ENCODE measurements around the gene CDX4.

DNA sequence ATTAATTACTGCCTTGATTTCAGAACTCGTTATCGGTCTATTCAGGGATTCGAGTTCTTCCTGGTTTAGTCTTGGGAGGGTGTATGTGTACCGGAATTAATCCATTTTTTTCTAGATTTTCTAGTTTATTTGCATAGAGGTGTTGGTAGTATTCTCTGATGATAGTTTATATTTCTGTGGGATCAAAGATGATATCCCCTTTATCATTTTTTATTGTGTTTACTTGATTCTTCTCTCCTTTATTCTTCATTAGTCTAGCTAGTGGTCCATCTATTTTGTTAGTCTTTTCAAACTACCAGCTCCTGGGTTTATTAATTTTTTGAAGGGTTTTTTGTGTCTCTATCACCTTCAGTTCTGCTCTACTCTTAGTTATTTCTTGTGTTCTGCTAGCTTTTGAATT is 32.1 kb downstream of the CDX4 start:
- TF ChIP-seq ZFX (IDR thresholded peaks at IDR 0.05) (no peak), CEBPB (IDR thresholded peaks at IDR 0.05; ENCODE audit: low read depth) (no peak), POLR2A (IDR thresholded peaks at IDR 0.05; ENCODE audit: borderline replicate concordance, extremely low read depth, insufficient read depth, insufficient read length) (no peak), EZH2 (IDR thresholded peaks at IDR 0.05) (no peak), ELF1 (IDR thresholded peaks at IDR 0.05; ENCODE audit: borderline replicate concordance, low read depth) (no peak), RAD21 (IDR thresholded peaks at IDR 0.05; ENCODE audit: low read depth) (no peak)
- TF ChIP-seq, protein P1, sequence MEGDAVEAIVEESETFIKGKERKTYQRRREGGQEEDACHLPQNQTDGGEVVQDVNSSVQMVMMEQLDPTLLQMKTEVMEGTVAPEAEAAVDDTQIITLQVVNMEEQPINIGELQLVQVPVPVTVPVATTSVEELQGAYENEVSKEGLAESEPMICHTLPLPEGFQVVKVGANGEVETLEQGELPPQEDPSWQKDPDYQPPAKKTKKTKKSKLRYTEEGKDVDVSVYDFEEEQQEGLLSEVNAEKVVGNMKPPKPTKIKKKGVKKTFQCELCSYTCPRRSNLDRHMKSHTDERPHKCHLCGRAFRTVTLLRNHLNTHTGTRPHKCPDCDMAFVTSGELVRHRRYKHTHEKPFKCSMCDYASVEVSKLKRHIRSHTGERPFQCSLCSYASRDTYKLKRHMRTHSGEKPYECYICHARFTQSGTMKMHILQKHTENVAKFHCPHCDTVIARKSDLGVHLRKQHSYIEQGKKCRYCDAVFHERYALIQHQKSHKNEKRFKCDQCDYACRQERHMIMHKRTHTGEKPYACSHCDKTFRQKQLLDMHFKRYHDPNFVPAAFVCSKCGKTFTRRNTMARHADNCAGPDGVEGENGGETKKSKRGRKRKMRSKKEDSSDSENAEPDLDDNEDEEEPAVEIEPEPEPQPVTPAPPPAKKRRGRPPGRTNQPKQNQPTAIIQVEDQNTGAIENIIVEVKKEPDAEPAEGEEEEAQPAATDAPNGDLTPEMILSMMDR (IDR thresholded peaks at IDR 0.05 in 2 of 3, conservative IDR thresholded peaks at IDR 0.05 in 1 of 3; ENCODE audit: borderline replicate concordance in 1 of 3, insufficient read depth in 1 of 3, low read depth in 2 of 3, low read length in 2 of 3): no peak
- TF ChIP-seq, protein P2, sequence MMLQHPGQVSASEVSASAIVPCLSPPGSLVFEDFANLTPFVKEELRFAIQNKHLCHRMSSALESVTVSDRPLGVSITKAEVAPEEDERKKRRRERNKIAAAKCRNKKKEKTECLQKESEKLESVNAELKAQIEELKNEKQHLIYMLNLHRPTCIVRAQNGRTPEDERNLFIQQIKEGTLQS (IDR thresholded peaks at IDR 0.05): no peak
- TF ChIP-seq, protein P3, sequence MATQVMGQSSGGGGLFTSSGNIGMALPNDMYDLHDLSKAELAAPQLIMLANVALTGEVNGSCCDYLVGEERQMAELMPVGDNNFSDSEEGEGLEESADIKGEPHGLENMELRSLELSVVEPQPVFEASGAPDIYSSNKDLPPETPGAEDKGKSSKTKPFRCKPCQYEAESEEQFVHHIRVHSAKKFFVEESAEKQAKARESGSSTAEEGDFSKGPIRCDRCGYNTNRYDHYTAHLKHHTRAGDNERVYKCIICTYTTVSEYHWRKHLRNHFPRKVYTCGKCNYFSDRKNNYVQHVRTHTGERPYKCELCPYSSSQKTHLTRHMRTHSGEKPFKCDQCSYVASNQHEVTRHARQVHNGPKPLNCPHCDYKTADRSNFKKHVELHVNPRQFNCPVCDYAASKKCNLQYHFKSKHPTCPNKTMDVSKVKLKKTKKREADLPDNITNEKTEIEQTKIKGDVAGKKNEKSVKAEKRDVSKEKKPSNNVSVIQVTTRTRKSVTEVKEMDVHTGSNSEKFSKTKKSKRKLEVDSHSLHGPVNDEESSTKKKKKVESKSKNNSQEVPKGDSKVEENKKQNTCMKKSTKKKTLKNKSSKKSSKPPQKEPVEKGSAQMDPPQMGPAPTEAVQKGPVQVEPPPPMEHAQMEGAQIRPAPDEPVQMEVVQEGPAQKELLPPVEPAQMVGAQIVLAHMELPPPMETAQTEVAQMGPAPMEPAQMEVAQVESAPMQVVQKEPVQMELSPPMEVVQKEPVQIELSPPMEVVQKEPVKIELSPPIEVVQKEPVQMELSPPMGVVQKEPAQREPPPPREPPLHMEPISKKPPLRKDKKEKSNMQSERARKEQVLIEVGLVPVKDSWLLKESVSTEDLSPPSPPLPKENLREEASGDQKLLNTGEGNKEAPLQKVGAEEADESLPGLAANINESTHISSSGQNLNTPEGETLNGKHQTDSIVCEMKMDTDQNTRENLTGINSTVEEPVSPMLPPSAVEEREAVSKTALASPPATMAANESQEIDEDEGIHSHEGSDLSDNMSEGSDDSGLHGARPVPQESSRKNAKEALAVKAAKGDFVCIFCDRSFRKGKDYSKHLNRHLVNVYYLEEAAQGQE (IDR thresholded peaks at IDR 0.05; ENCODE audit: low read depth): no peak
